Esophagus (tissue), 2 donors: Measurements from ENCODE around the gene CCDC91. TPM values are rescaled to one million over a fixed set of nuclear protein-coding genes. Genes with fewer than 3 reads are reported as not detected.
"Not testable (repeated sequence)": the region's sequence is repeated elsewhere in the genome, so short reads cannot be mapped to it uniquely, and the experiment has no call there.

Experiments
- H3K27ac ChIP-seq, 2 donors: one replicate each; pipeline ENCODE4 v1.5.1; 2013; ENCODE audit warnings: low read depth in 2 of 2, mild to moderate bottlenecking in 2 of 2, inconsistent platforms in 1 of 2, low read length in 1 of 2, moderate library complexity in 1 of 2
- H3K27me3 ChIP-seq, 2 donors: one replicate each; pipeline ENCODE4 v1.6.1; 2013; ENCODE audit warnings: low read length in 2 of 2, control low read depth in 1 of 2, mild to moderate bottlenecking in 1 of 2; ENCODE audit not compliant: insufficient read depth in 2 of 2, control insufficient read depth in 1 of 2
- H3K36me3 ChIP-seq, 2 donors: one replicate each; pipeline ENCODE4 v1.6.1; 2013; ENCODE audit warnings: low read length in 1 of 2; ENCODE audit not compliant: control insufficient read depth in 2 of 2, insufficient read depth in 2 of 2
- H3K4me1 ChIP-seq, 2 donors: one replicate each; pipeline ENCODE4 v1.6.1; 2013; ENCODE audit warnings: low read length in 1 of 2; ENCODE audit not compliant: control insufficient read depth in 2 of 2, insufficient read depth in 2 of 2
- H3K4me3 ChIP-seq, 2 donors: one replicate each; pipeline ENCODE4 v1.5.1; 2013; ENCODE audit warnings: low read length in 2 of 2, mild to moderate bottlenecking in 2 of 2, low read depth in 1 of 2, moderate library complexity in 1 of 2
- H3K9me3 ChIP-seq, 2 donors: one replicate each; pipeline ENCODE4 v1.6.1; 2013; ENCODE audit warnings: mild to moderate bottlenecking in 2 of 2, low read depth in 1 of 2, low read length in 1 of 2, moderate library complexity in 1 of 2; ENCODE audit not compliant: control insufficient read depth in 2 of 2, insufficient read depth in 1 of 2
- WGBS, 2 donors: extraction: QIAGEN DNeasy Blood & Tissue Kit; methylation state at CpG; one replicate each; pipeline ENCODE4 v1.1.7; 2013; 5-methylcytosine and 5-hydroxymethylcytosine counted together
- polyA plus RNA-seq, 2 donors: library from polyadenylated mRNA; stranded (reverse); fragments of 200-250 nt; gene quantifications; one replicate each; pipeline ENCODE4 v1.2.3, GENCODE V29; 2013
- donor health status: healthy with polysubstance abuse.
- donor health status: Bipolar disorder and iron deficiency.

CCDC91 gene
- polyA plus RNA-seq, 2 donors = 10.6 to 11.8 TPM

GRCh38 chr12:28360253-28360652 is 170.0 kb downstream of the CCDC91 start:
- 82 to 83% methylated on average over 2 of the region's 2 CpGs for WGBS, 2 donors
- Histone ChIP-seq H3K36me3 (no peaks in the 10 kb centered on the region), H3K27ac (no peak overlapping the region), H3K4me3 (no peak overlapping the region), H3K27me3 (no peaks in the 10 kb centered on the region), H3K9me3 (no peaks in the 10 kb centered on the region), H3K4me1 (no peaks in the 10 kb centered on the region)

GRCh38 chr12:28367326-28367725 is 177.1 kb downstream of the CCDC91 start:
- 97 to 98% methylated on average over 1 of the region's 1 CpG for WGBS, 2 donors
- H3K36me3 ChIP-seq = peaks cover 2 to 3% of the 10 kb centered on the region in 2 donors
- H3K27ac ChIP-seq = no peak overlapping the region
- H3K9me3 ChIP-seq = peaks cover 7% of the 10 kb centered on the region in 2 donors
- no peak overlapping the region for H3K4me3 ChIP-seq
- H3K4me1 ChIP-seq = no peaks in the 10 kb centered on the region
- no peaks in the 10 kb centered on the region for H3K27me3 ChIP-seq

- 94 to 97% methylated on average over 2 of the region's 2 CpGs for WGBS, 2 donors
- H3K9me3 ChIP-seq = peaks cover 7% of the 10 kb centered on the region in 2 donors
Observed at GRCh38 chr12:28367993-28368392, 177.7 kb downstream of the CCDC91 start.

GRCh38 chr12:28369483-28369882 is 179.2 kb downstream of the CCDC91 start:
- Histone ChIP-seq H3K4me3 (no peak overlapping the region), H3K9me3 (peaks cover 7% of the 10 kb centered on the region in 2 donors), H3K27ac (no peak overlapping the region), H3K36me3 (peaks cover 2 to 3% of the 10 kb centered on the region in 2 donors), H3K27me3 (no peaks in the 10 kb centered on the region), H3K4me1 (no peaks in the 10 kb centered on the region)
- WGBS, 2 donors = 92 to 98% methylated on average over 2 of the region's 2 CpGs

More at GRCh38 chr12:28367993-28368392, 177.7 kb downstream of the CCDC91 start:
- Histone ChIP-seq H3K27me3 (no peaks in the 10 kb centered on the region), H3K27ac (no peak overlapping the region), H3K4me1 (no peaks in the 10 kb centered on the region), H3K36me3 (peaks cover 2 to 3% of the 10 kb centered on the region in 2 donors), H3K4me3 (no peak overlapping the region)

GRCh38 chr12:28374556-28374955 is 184.3 kb downstream of the CCDC91 start:
- Histone ChIP-seq H3K27me3 (no peaks in the 10 kb centered on the region), H3K27ac (no peak overlapping the region), H3K36me3 (peaks cover 0 to 2% of the 10 kb centered on the region in 2 donors), H3K9me3 (peaks cover under 1 to 3% of the 10 kb centered on the region in 2 donors), H3K4me3 (no peak overlapping the region), H3K4me1 (no peaks in the 10 kb centered on the region)

- no peaks in the 10 kb centered on the region for H3K4me1 ChIP-seq
- H3K9me3 ChIP-seq = no peaks in the 10 kb centered on the region
- no peaks in the 10 kb centered on the region for H3K27me3 ChIP-seq
- H3K4me3 ChIP-seq = no peak overlapping the region
- H3K27ac ChIP-seq = no peak overlapping the region
- no peaks in the 10 kb centered on the region for H3K36me3 ChIP-seq
Observed at GRCh38 chr12:28378736-28379135, 188.5 kb downstream of the CCDC91 start.

GRCh38 chr12:28379779-28380178 is 189.5 kb downstream of the CCDC91 start:
- not testable (repeated sequence) for H3K36me3 ChIP-seq, H3K4me1 ChIP-seq, H3K27me3 ChIP-seq, H3K9me3 ChIP-seq, H3K4me3 ChIP-seq, H3K27ac ChIP-seq
- 65 to 73% methylated on average over 3 of the region's 3 CpGs for WGBS, 2 donors

GRCh38 chr12:28383368-28383767 is 193.1 kb downstream of the CCDC91 start:
- 80 to 97% methylated on average over 1 of the region's 1 CpG for WGBS, 2 donors
- no peaks in the 10 kb centered on the region for H3K9me3 ChIP-seq
- H3K36me3 ChIP-seq = no peaks in the 10 kb centered on the region
- H3K4me1 ChIP-seq = no peaks in the 10 kb centered on the region
- H3K27me3 ChIP-seq = no peaks in the 10 kb centered on the region
- H3K4me3 ChIP-seq = no peak overlapping the region
- H3K27ac ChIP-seq = no peak overlapping the region

GRCh38 chr12:28388879-28389278 is 198.6 kb downstream of the CCDC91 start:
- 77 to 85% methylated on average over 4 of the region's 4 CpGs for WGBS, 2 donors
- H3K27ac ChIP-seq = no peak overlapping the region
- H3K4me1 ChIP-seq = no peaks in the 10 kb centered on the region
- no peaks in the 10 kb centered on the region for H3K9me3 ChIP-seq
- H3K36me3 ChIP-seq = no peaks in the 10 kb centered on the region
- H3K27me3 ChIP-seq = no peaks in the 10 kb centered on the region
- H3K4me3 ChIP-seq = no peak overlapping the region

GRCh38 chr12:28390206-28390605 is 199.9 kb downstream of the CCDC91 start:
- Histone ChIP-seq H3K27ac (no peak overlapping the region), H3K4me1 (no peaks in the 10 kb centered on the region), H3K36me3 (no peaks in the 10 kb centered on the region), H3K4me3 (no peak overlapping the region), H3K27me3 (no peaks in the 10 kb centered on the region), H3K9me3 (no peaks in the 10 kb centered on the region)
- WGBS, 2 donors = 47 to 67% methylated on average over 1 of the region's 1 CpG
